ENCODE measurements around the gene LIN37. TPM values are rescaled to one million over a fixed set of nuclear protein-coding genes. Genes with fewer than 3 reads are reported as not detected.

The LIN37 gene
- total RNA-seq, 3 donors from 2014 or later, result 12.8 to 15.4 (median 14.2) TPM

- intact Hi-C loops (cut with DNase I; ENCODE audit: low total_unique reads), result no loop called here
- peak overlapping the region; percentile 53 to 76 (median 65) for H3K4me3 ChIP-seq
- H3K4me1 ChIP-seq, result peaks cover 6 to 11% of the 10 kb centered on the region in 2 donors
- H3K27ac ChIP-seq, result peak overlapping the region; percentile 66 to 89
- H3K9me3 ChIP-seq, result no peaks in the 10 kb centered on the region
- H3K36me3 ChIP-seq, result peaks cover 7% of the 10 kb centered on the region
- peak; percentile 36 to 90 (median 51) for TF ChIP-seq POLR2AphosphoS5 (IDR thresholded peaks at IDR 0.05)
- TF ChIP-seq, protein P1, sequence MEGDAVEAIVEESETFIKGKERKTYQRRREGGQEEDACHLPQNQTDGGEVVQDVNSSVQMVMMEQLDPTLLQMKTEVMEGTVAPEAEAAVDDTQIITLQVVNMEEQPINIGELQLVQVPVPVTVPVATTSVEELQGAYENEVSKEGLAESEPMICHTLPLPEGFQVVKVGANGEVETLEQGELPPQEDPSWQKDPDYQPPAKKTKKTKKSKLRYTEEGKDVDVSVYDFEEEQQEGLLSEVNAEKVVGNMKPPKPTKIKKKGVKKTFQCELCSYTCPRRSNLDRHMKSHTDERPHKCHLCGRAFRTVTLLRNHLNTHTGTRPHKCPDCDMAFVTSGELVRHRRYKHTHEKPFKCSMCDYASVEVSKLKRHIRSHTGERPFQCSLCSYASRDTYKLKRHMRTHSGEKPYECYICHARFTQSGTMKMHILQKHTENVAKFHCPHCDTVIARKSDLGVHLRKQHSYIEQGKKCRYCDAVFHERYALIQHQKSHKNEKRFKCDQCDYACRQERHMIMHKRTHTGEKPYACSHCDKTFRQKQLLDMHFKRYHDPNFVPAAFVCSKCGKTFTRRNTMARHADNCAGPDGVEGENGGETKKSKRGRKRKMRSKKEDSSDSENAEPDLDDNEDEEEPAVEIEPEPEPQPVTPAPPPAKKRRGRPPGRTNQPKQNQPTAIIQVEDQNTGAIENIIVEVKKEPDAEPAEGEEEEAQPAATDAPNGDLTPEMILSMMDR (IDR thresholded peaks at IDR 0.05), result no peak
- no peak for TF ChIP-seq POLR2A (IDR thresholded peaks at IDR 0.05)
- DNase-seq (ENCODE audit: low spot score in 2 of 2), result peak; percentile 97
- H3K27me3 ChIP-seq, result no peaks in the 10 kb centered on the region
These were observed 7.8 kb upstream of the LIN37 start for GRCh38 chr19:35740423-35741202.

DNA sequence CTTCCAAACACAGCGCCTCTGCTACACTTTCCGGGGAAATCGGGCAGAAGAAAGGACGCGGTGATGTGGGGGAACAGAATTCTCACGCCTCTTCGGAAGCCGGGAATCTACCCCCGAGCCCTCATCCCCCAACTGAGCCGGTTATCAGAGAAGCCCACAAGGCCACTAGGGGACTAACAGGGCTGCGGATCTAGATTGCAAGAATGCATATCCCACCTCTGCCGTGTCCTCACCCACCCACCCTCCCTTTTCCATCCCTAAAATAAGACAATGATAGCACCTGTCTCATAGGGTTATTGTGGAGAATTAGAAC lies 7.2 kb upstream of the LIN37 start:
- peak overlapping the region; percentile 53 to 76 (median 65) for H3K4me3 ChIP-seq
- TF ChIP-seq POLR2AphosphoS5 (IDR thresholded peaks at IDR 0.05) (no peak), POLR2A (IDR thresholded peaks at IDR 0.05) (no peak)
- TF ChIP-seq, protein P1 (IDR thresholded peaks at IDR 0.05), result no peak
- H3K36me3 ChIP-seq, result peaks cover 7% of the 10 kb centered on the region
- no peak for DNase-seq (ENCODE audit: low spot score in 2 of 2)
- no peaks in the 10 kb centered on the region for H3K9me3 ChIP-seq
- peak overlapping the region; percentile 33 to 89 for H3K27ac ChIP-seq
- H3K27me3 ChIP-seq, result no peaks in the 10 kb centered on the region
- peaks cover 6 to 13% of the 10 kb centered on the region in 2 donors for H3K4me1 ChIP-seq
- intact Hi-C loops (cut with DNase I; ENCODE audit: low total_unique reads), result no loop called here

GRCh38 chr19:35742121-35742724 lies 6.2 kb upstream of the LIN37 start, which contains the start of gene IGFLR1:
Gene IGFLR1 (minus strand): TSS chr19:35742452. CDS start chr19:35741180, 1,272 bp downstream.
- Histone ChIP-seq H3K27ac (peak within 1 kb of the TSS; percentile 41 to 89), H3K36me3 (peaks cover 7% of the 10 kb centered on the region), H3K4me3 (peak within 1 kb of the TSS; percentile 53 to 76 (median 65)), H3K4me1 (peaks cover 6 to 23% of the 10 kb centered on the region in 2 donors), H3K9me3 (no peaks in the 10 kb centered on the region), H3K27me3 (no peaks in the 10 kb centered on the region)
- intact Hi-C loops (cut with DNase I; ENCODE audit: low total_unique reads), result no loop called here
- no peak for DNase-seq (ENCODE audit: low spot score in 2 of 2)
- TF ChIP-seq POLR2A (IDR thresholded peaks at IDR 0.05) (no peak), POLR2AphosphoS5 (IDR thresholded peaks at IDR 0.05) (no peak)
- TF ChIP-seq, protein P1 (IDR thresholded peaks at IDR 0.05), result no peak

DNA sequence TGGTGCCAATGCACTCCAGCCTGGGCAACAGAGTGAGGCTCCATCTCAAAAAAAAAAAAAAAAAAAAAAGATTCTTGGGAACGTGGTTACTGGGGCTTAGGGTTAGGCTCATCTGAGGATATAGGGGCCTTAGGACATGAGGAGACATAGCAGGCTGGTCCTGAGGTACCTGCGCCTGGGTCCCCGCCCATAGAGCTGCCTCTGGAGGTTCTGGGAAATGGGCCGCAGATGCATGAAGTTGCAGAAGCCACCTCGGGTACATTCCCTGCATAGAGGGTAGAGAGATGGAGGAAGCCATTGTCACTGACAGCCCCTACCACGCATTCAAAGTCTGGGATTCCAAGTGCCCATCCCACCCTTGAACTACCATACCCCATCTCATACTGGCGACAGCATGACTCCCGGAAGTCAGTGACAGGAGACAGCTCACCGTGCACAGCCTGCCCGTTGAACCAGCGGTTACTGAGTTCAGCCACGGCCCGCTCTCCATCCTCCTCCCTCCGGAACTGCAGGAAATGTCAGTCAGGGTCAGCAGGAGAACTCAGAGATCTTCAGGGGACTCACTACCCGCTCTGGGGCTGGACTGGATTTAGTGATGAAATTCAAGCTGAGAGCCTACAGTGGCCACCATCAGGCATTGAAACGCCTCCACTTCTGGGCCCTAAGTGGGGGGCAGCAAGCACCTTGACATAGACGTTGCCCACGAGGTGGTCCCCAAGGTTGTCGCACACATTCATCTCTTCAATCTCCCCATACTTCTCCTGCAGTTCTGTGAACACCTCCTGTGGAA lies 4.5 kb upstream of the LIN37 start:
- H3K27me3 ChIP-seq, result no peaks in the 10 kb centered on the region
- TF ChIP-seq, protein P1 (IDR thresholded peaks at IDR 0.05), result no peak
- no peak for TF ChIP-seq POLR2AphosphoS5 (IDR thresholded peaks at IDR 0.05)
- no peak for TF ChIP-seq POLR2A (IDR thresholded peaks at IDR 0.05)
- H3K4me1 ChIP-seq, result peaks cover 6 to 23% of the 10 kb centered on the region in 2 donors
- intact Hi-C loops (cut with DNase I; ENCODE audit: low total_unique reads), result no loop called here
- no peak for DNase-seq (ENCODE audit: low spot score in 2 of 2)
- H3K27ac ChIP-seq, result peak overlapping the region; percentile 100
- no peaks in the 10 kb centered on the region for H3K9me3 ChIP-seq
- no peaks in the 10 kb centered on the region for H3K36me3 ChIP-seq
- H3K4me3 ChIP-seq, result peak overlapping the region in 2 of 3 donors; percentile 97 to 98

All from breast epithelium (tissue), 4 donors.